ENCODE results near the gene LRRC34. TPM values are rescaled to one million over a fixed set of nuclear protein-coding genes. Genes with fewer than 3 reads are reported as not detected.
A peak's percentile ranks its signal among the peaks of the same experiment; 100 is the strongest.

Gene LRRC34
- polyA plus RNA-seq, 1 donor (not counting 4 experiments of a cell fraction or from before 2014, with no cell fraction given) = 0.43 TPM

DNA sequence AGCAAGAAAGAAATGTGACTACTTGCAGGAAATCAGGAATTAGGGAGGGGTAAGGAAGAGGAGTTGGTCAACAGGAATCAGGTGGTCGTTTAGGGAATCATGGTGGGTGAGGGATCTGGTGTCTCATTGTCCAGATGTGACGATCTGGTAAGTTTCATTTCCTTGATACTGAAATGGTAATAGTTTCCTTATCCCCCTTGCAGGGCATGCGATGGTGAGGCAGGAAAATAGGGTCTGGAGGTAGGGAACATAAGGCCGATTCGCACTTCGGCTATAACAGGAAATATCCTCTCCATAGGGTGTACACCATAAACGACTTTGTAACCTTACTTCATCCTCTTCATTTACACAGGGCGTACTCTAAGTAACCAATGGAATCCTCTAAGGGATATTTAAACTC, 574 bp upstream of the LRRC34 start:
- DNase-seq (ENCODE audit: low read depth, low spot score) (no peak), FAIRE-seq (peak; percentile 13)
- peak overlapping the region; percentile 29 for H2AFZ ChIP-seq (ENCODE audit: control insufficient read depth, low read length)
- H3K9me3 ChIP-seq (ENCODE audit: control insufficient read depth, low read depth, low read length) = peaks cover 3% of the 10 kb centered on the region
- peaks cover 7% of the 10 kb centered on the region for H3K4me1 ChIP-seq (ENCODE audit: control insufficient read depth, extremely low read depth, insufficient read depth, low read length)
- TF ChIP-seq, protein P1, sequence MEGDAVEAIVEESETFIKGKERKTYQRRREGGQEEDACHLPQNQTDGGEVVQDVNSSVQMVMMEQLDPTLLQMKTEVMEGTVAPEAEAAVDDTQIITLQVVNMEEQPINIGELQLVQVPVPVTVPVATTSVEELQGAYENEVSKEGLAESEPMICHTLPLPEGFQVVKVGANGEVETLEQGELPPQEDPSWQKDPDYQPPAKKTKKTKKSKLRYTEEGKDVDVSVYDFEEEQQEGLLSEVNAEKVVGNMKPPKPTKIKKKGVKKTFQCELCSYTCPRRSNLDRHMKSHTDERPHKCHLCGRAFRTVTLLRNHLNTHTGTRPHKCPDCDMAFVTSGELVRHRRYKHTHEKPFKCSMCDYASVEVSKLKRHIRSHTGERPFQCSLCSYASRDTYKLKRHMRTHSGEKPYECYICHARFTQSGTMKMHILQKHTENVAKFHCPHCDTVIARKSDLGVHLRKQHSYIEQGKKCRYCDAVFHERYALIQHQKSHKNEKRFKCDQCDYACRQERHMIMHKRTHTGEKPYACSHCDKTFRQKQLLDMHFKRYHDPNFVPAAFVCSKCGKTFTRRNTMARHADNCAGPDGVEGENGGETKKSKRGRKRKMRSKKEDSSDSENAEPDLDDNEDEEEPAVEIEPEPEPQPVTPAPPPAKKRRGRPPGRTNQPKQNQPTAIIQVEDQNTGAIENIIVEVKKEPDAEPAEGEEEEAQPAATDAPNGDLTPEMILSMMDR (optimal IDR thresholded peaks at IDR 0.05 in 1 of 3, IDR thresholded peaks at IDR 0.05 in 1 of 3, conservative IDR thresholded peaks at IDR 0.05 in 1 of 3; ENCODE audit: extremely low read depth in 1 of 3, insufficient read depth in 2 of 3, low read length in 3 of 3) = no peak
- no peaks in the 10 kb centered on the region for H3K79me2 ChIP-seq (ENCODE audit: control insufficient read depth, insufficient read depth, low read length)
- H3K36me3 ChIP-seq (ENCODE audit: control insufficient read depth in 2 of 2, extremely low read depth in 1 of 2, insufficient read depth in 2 of 2, low read length in 2 of 2) = no peaks in the 10 kb centered on the region
- H4K20me1 ChIP-seq (ENCODE audit: control insufficient read depth, extremely low read depth, insufficient read depth, low read length) = no peaks in the 10 kb centered on the region
- H3K9ac ChIP-seq (ENCODE audit: control insufficient read depth, extremely low read depth, insufficient read depth, low read length) = no peak overlapping the region
- no peaks in the 10 kb centered on the region for H3K9me1 ChIP-seq (ENCODE audit: control insufficient read depth, extremely low read depth, insufficient read depth, low read length)
- H3K27ac ChIP-seq (ENCODE audit: control insufficient read depth, insufficient read depth, low read length) = no peak overlapping the region
- dilution Hi-C loops (cut with MboI; ENCODE audit: extremely low pct_ligation_motif_present, low sequenced_read_pairs) = no loop called here
- peaks cover 5% of the 10 kb centered on the region for H3K27me3 ChIP-seq (ENCODE audit: control insufficient read depth, extremely low read depth, insufficient read depth, low read length)
- peak overlapping the region; percentile 72 for H3K4me2 ChIP-seq (ENCODE audit: control insufficient read depth, extremely low read depth, insufficient read depth, low read depth, low read length)
- no peak overlapping the region for H3K4me3 ChIP-seq (ENCODE audit: control insufficient read depth in 2 of 3, extremely low read depth in 1 of 3, insufficient read depth in 2 of 3, low read depth in 1 of 3, low read length in 3 of 3)

DNA sequence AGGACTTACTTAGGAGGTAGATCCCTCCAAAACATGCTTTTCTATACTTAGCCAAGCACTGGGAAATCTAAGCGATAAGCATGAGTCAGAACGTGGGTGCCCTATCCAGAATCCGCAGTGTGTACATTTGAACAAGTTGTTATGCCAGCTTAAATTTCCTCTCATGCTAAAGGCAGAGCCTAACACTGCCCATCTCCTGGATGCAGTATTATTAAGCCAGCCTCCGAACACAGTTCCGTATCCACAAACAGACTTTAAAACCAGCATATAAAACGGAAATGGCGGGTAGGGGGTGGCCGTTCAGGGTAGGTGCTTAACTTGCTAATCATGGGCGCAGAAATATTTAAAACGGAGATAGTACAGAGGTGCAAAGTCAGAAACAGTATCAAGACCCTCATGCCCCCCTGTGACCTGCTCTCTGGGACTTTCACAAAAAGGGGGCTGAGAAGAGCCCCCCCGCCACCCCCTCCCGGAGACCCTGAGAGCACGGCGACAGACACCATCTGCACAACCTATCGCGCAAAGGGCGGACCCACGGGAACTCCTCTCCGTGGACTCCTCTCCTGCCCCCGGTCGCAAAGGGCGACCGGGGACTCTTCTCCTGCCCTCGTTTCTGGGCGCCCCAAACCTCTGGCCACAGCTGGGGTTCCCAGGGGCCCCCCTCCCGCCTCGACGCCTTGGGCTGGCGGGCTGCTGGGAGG, 923 bp downstream of the LRRC34 start:
- Histone ChIP-seq H3K79me2 (ENCODE audit: control insufficient read depth, insufficient read depth, low read length) (no peaks in the 10 kb centered on the region), H3K4me3 (ENCODE audit: control insufficient read depth in 2 of 3, extremely low read depth in 1 of 3, insufficient read depth in 2 of 3, low read depth in 1 of 3, low read length in 3 of 3) (peak overlapping the region; percentile 31 to 64 (median 42)), H3K27ac (ENCODE audit: control insufficient read depth, insufficient read depth, low read length) (no peak overlapping the region), H2AFZ (ENCODE audit: control insufficient read depth, low read length) (peak overlapping the region; percentile 91), H3K9me3 (ENCODE audit: control insufficient read depth, low read depth, low read length) (peaks cover 3% of the 10 kb centered on the region), H3K27me3 (ENCODE audit: control insufficient read depth, extremely low read depth, insufficient read depth, low read length) (no peaks in the 10 kb centered on the region), H3K9ac (ENCODE audit: control insufficient read depth, extremely low read depth, insufficient read depth, low read length) (peak overlapping the region; percentile 61), H3K36me3 (ENCODE audit: control insufficient read depth in 2 of 2, extremely low read depth in 1 of 2, insufficient read depth in 2 of 2, low read length in 2 of 2) (no peaks in the 10 kb centered on the region), H3K4me1 (ENCODE audit: control insufficient read depth, extremely low read depth, insufficient read depth, low read length) (peaks cover 7% of the 10 kb centered on the region), H3K9me1 (ENCODE audit: control insufficient read depth, extremely low read depth, insufficient read depth, low read length) (no peaks in the 10 kb centered on the region), H4K20me1 (ENCODE audit: control insufficient read depth, extremely low read depth, insufficient read depth, low read length) (no peaks in the 10 kb centered on the region), H3K4me2 (ENCODE audit: control insufficient read depth, extremely low read depth, insufficient read depth, low read depth, low read length) (peak overlapping the region; percentile 72)
- peak; percentile 64 for FAIRE-seq
- DNase-seq (ENCODE audit: low read depth, low spot score) = no peak
- TF ChIP-seq EZH2 (IDR thresholded peaks at IDR 0.05; ENCODE audit: low read length) = no peak
- TF ChIP-seq, protein P1 (optimal IDR thresholded peaks at IDR 0.05 in 1 of 3, IDR thresholded peaks at IDR 0.05 in 1 of 3, conservative IDR thresholded peaks at IDR 0.05 in 1 of 3; ENCODE audit: extremely low read depth in 1 of 3, insufficient read depth in 2 of 3, low read length in 3 of 3) = no peak
- dilution Hi-C loops (cut with MboI; ENCODE audit: extremely low pct_ligation_motif_present, low sequenced_read_pairs) = no loop called here
